Measurements from ENCODE around the gene TIFAB.

The TIFAB gene

DNA sequence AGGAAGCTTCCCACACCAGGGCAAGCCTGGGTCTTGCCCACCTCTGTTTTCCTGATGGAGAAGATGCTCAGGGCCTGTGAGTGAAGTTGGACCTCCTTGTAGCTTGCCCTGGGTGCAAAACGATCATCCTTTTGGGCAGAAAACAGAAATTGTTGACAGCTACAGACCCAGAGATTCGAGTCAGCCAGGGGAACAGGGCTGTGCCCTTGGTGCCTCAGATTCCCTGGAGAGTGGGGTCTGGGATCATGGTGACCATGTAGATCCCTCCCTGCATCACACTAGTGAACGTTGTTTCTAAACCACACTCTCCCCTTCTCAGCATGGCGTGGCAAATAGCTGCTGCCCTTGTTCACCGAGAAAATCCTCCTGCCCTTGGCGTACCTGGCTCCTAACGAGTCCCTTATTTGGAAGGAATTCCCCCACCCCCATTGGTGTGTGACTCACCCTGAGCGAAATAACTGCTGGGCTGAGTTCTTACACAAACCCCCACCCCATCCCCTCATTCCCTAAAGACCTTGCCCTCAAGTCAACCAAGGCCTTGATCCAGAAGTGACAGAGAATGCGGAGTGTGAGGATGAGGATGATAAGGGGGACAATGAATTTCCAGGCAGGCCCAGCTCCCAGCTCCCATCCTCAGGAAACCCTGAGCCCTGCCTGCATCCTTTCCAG lies 3.9 kb downstream of the TIFAB start:
- Histone ChIP-seq H2BK5ac (ENCODE audit: low read depth, low read length, poor library complexity) (no peak overlapping the region), H3K4me2 (ENCODE audit: low read length) (no peak overlapping the region), H3K79me2 (ENCODE audit: control insufficient read depth, insufficient read depth, low read length, poor library complexity) (no peaks in the 10 kb centered on the region)

GRCh38 chr5:135447298-135447929 lies 4.7 kb downstream of the TIFAB start, which contains the start of gene DCANP1:
Gene DCANP1, minus strand, starts transcription at chr5:135447348. Its CDS starts 240 bp downstream, at chr5:135447108.
- Histone ChIP-seq H3K79me1 (ENCODE audit: low read length) (peaks cover 3% of the 10 kb centered on the region), H3K27me3 (ENCODE audit: insufficient read depth, low read length) (no peaks in the 10 kb centered on the region), H2BK120ac (ENCODE audit: insufficient read depth, low read length, poor library complexity) (no peak within 1 kb of the TSS), H2AFZ (ENCODE audit: insufficient read depth, low read length, poor library complexity) (no peak within 1 kb of the TSS), H3K4me3 (ENCODE audit: low read depth, low read length) (no peak within 1 kb of the TSS), H2BK12ac (ENCODE audit: low read length) (peak within 1 kb of the TSS; percentile 13), H3K18ac (ENCODE audit: low read length) (no peak within 1 kb of the TSS), H2BK5ac (ENCODE audit: low read depth, low read length, poor library complexity) (no peak within 1 kb of the TSS), H4K8ac (ENCODE audit: low read depth, low read length) (no peak within 1 kb of the TSS), H3K79me2 (ENCODE audit: control insufficient read depth, insufficient read depth, low read length, poor library complexity) (no peaks in the 10 kb centered on the region), H3K14ac (ENCODE audit: low read length) (no peak within 1 kb of the TSS), H3K9me3 (ENCODE audit: insufficient read depth, low read depth, low read length) (no peaks in the 10 kb centered on the region), H4K12ac (ENCODE audit: low read depth, low read length) (no peak within 1 kb of the TSS), H3K4me2 (ENCODE audit: low read length) (no peak within 1 kb of the TSS), H3K27ac (ENCODE audit: low read depth, low read length) (no peak within 1 kb of the TSS), H3K9ac (ENCODE audit: low read length) (no peak within 1 kb of the TSS), H4K91ac (ENCODE audit: low read depth, low read length) (no peak within 1 kb of the TSS), H3K36me3 (ENCODE audit: control insufficient read depth in 1 of 2, insufficient read depth in 2 of 2, low read length in 2 of 2) (no peaks in the 10 kb centered on the region), H3K23ac (ENCODE audit: low read length) (no peak within 1 kb of the TSS), H3K4ac (ENCODE audit: low read depth, low read length) (no peak within 1 kb of the TSS), H2AK5ac (ENCODE audit: low read length) (no peak within 1 kb of the TSS), H3K4me1 (ENCODE audit: control insufficient read depth in 1 of 2, insufficient read depth in 2 of 2, low read length in 2 of 2) (peaks cover 21 to 30% of the 10 kb centered on the region in 2 experiments)
- WGBS (ENCODE audit: extremely low coverage, insufficient coverage, insufficient read length) = no CpG with 5 or more reads among the region's 5 CpGs
- DNase-seq = no peak

More for the DNA sequence above, 3.9 kb downstream of the TIFAB start:
- peaks cover 20 to 26% of the 10 kb centered on the region in 2 experiments for H3K4me1 ChIP-seq (ENCODE audit: control insufficient read depth in 1 of 2, insufficient read depth in 2 of 2, low read length in 2 of 2)
- no peak overlapping the region for H3K9ac ChIP-seq (ENCODE audit: low read length)
- no peak overlapping the region for H3K18ac ChIP-seq (ENCODE audit: low read length)
- H2AK5ac ChIP-seq (ENCODE audit: low read length) = no peak overlapping the region
- no peak overlapping the region for H4K8ac ChIP-seq (ENCODE audit: low read depth, low read length)
- no peak overlapping the region for H3K4me3 ChIP-seq (ENCODE audit: low read depth, low read length)
- no peak overlapping the region for H3K23ac ChIP-seq (ENCODE audit: low read length)
- H2BK12ac ChIP-seq (ENCODE audit: low read length) = peak overlapping the region; percentile 13
- no peaks in the 10 kb centered on the region for H3K36me3 ChIP-seq (ENCODE audit: control insufficient read depth in 1 of 2, insufficient read depth in 2 of 2, low read length in 2 of 2)
- no peak overlapping the region for H2AFZ ChIP-seq (ENCODE audit: insufficient read depth, low read length, poor library complexity)
- H4K12ac ChIP-seq (ENCODE audit: low read depth, low read length) = no peak overlapping the region
- no peaks in the 10 kb centered on the region for H3K9me3 ChIP-seq (ENCODE audit: insufficient read depth, low read depth, low read length)
- DNase-seq = peak in 1 of 2 donors; percentile 26
- H3K27ac ChIP-seq (ENCODE audit: low read depth, low read length) = no peak overlapping the region
- no CpG with 5 or more reads among the region's 9 CpGs for WGBS (ENCODE audit: extremely low coverage, insufficient coverage, insufficient read length)
- H4K91ac ChIP-seq (ENCODE audit: low read depth, low read length) = no peak overlapping the region
- H3K14ac ChIP-seq (ENCODE audit: low read length) = no peak overlapping the region
- H3K79me1 ChIP-seq (ENCODE audit: low read length) = peaks cover 3% of the 10 kb centered on the region
- no peak overlapping the region for H3K4ac ChIP-seq (ENCODE audit: low read depth, low read length)
- H3K27me3 ChIP-seq (ENCODE audit: insufficient read depth, low read length) = no peaks in the 10 kb centered on the region
- no peak overlapping the region for H2BK120ac ChIP-seq (ENCODE audit: insufficient read depth, low read length, poor library complexity)

DNA sequence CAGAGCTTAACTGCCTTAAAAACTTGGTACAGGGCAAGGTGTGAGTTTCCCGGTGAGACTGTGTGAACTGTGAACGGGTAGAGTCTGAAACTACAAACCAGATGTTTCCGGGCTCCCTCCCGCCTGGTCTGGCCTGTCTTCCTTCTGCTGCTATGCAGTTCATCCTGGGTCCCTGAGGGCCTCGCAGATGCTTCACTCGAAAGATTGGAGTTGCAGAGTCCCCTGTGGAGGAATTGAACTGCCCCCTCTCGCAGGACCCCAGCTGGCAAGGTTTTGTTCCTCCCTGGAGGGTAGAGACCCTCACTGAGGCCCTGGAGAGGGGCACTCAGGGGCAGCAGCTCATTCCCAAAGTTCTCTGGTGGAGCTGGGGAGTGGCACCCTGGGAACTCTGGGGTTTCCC lies 5.5 kb downstream of the TIFAB start:
- no peak overlapping the region for H2BK5ac ChIP-seq (ENCODE audit: low read depth, low read length, poor library complexity)
- H4K8ac ChIP-seq (ENCODE audit: low read depth, low read length) = no peak overlapping the region
- no peak overlapping the region for H2BK12ac ChIP-seq (ENCODE audit: low read length)
- H3K4me1 ChIP-seq (ENCODE audit: control insufficient read depth in 1 of 2, insufficient read depth in 2 of 2, low read length in 2 of 2) = peaks cover 21 to 30% of the 10 kb centered on the region in 2 experiments
- no peak overlapping the region for H3K4ac ChIP-seq (ENCODE audit: low read depth, low read length)
- H3K79me1 ChIP-seq (ENCODE audit: low read length) = peaks cover 3% of the 10 kb centered on the region
- no peak overlapping the region for H2AFZ ChIP-seq (ENCODE audit: insufficient read depth, low read length, poor library complexity)
- no peaks in the 10 kb centered on the region for H3K36me3 ChIP-seq (ENCODE audit: control insufficient read depth in 1 of 2, insufficient read depth in 2 of 2, low read length in 2 of 2)
- H4K12ac ChIP-seq (ENCODE audit: low read depth, low read length) = no peak overlapping the region
- H2BK120ac ChIP-seq (ENCODE audit: insufficient read depth, low read length, poor library complexity) = no peak overlapping the region
- no peak overlapping the region for H3K4me2 ChIP-seq (ENCODE audit: low read length)
- H3K9ac ChIP-seq (ENCODE audit: low read length) = no peak overlapping the region
- no peak overlapping the region for H3K14ac ChIP-seq (ENCODE audit: low read length)
- H3K23ac ChIP-seq (ENCODE audit: low read length) = no peak overlapping the region
- no peak overlapping the region for H3K18ac ChIP-seq (ENCODE audit: low read length)
- WGBS (ENCODE audit: extremely low coverage, insufficient coverage, insufficient read length) = no CpG with 5 or more reads among the region's 7 CpGs
- no peaks in the 10 kb centered on the region for H3K9me3 ChIP-seq (ENCODE audit: insufficient read depth, low read depth, low read length)
- no peaks in the 10 kb centered on the region for H3K27me3 ChIP-seq (ENCODE audit: insufficient read depth, low read length)
- H4K91ac ChIP-seq (ENCODE audit: low read depth, low read length) = no peak overlapping the region
- H2AK5ac ChIP-seq (ENCODE audit: low read length) = no peak overlapping the region
- H3K4me3 ChIP-seq (ENCODE audit: low read depth, low read length) = no peak overlapping the region
- H3K27ac ChIP-seq (ENCODE audit: low read depth, low read length) = no peak overlapping the region
- H3K79me2 ChIP-seq (ENCODE audit: control insufficient read depth, insufficient read depth, low read length, poor library complexity) = no peaks in the 10 kb centered on the region
- no peak for DNase-seq

DNA sequence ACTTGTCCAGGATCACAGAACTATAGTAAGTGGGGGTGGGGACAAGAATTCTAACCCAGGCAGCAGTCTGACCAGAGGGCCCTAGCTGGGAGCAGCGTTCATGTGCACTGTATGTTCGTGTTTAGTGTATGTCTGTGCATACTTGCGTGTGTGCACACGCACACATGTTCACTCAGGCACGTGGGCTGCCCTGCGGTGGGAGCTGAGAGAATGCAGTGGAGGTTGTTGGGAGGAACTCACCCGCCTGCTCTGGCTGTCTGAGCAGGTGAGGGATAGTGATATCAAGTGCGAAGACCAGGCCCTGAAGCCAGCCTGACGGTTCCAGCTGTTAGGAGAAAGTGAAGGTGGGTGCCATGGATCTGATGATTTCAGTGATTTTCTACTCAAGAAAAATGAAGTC lies 5.9 kb downstream of the TIFAB start:
- H2BK120ac ChIP-seq (ENCODE audit: insufficient read depth, low read length, poor library complexity) = no peak overlapping the region
- WGBS (ENCODE audit: extremely low coverage, insufficient coverage, insufficient read length) = no CpG with 5 or more reads among the region's 9 CpGs
- H2AFZ ChIP-seq (ENCODE audit: insufficient read depth, low read length, poor library complexity) = no peak overlapping the region

More for the DNA sequence above, 5.9 kb downstream of the TIFAB start:
- no peak overlapping the region for H3K18ac ChIP-seq (ENCODE audit: low read length)
- H4K8ac ChIP-seq (ENCODE audit: low read depth, low read length) = no peak overlapping the region
- no peak overlapping the region for H4K12ac ChIP-seq (ENCODE audit: low read depth, low read length)
- no peak overlapping the region for H2BK5ac ChIP-seq (ENCODE audit: low read depth, low read length, poor library complexity)
- no peak overlapping the region for H3K4me3 ChIP-seq (ENCODE audit: low read depth, low read length)
- no peaks in the 10 kb centered on the region for H3K9me3 ChIP-seq (ENCODE audit: insufficient read depth, low read depth, low read length)
- no peak overlapping the region for H3K4me2 ChIP-seq (ENCODE audit: low read length)
- no peak overlapping the region for H2AK5ac ChIP-seq (ENCODE audit: low read length)
- no peak overlapping the region for H3K9ac ChIP-seq (ENCODE audit: low read length)
- DNase-seq = no peak
- H2BK12ac ChIP-seq (ENCODE audit: low read length) = no peak overlapping the region
- H3K36me3 ChIP-seq (ENCODE audit: control insufficient read depth in 1 of 2, insufficient read depth in 2 of 2, low read length in 2 of 2) = no peaks in the 10 kb centered on the region
- H3K27me3 ChIP-seq (ENCODE audit: insufficient read depth, low read length) = no peaks in the 10 kb centered on the region
- no peak overlapping the region for H3K14ac ChIP-seq (ENCODE audit: low read length)
- H3K4me1 ChIP-seq (ENCODE audit: control insufficient read depth in 1 of 2, insufficient read depth in 2 of 2, low read length in 2 of 2) = peaks cover 21 to 30% of the 10 kb centered on the region in 2 experiments
- H4K91ac ChIP-seq (ENCODE audit: low read depth, low read length) = no peak overlapping the region
- H3K79me1 ChIP-seq (ENCODE audit: low read length) = peaks cover 3% of the 10 kb centered on the region
- H3K23ac ChIP-seq (ENCODE audit: low read length) = no peak overlapping the region
- H3K27ac ChIP-seq (ENCODE audit: low read depth, low read length) = no peak overlapping the region
- no peak overlapping the region for H3K4ac ChIP-seq (ENCODE audit: low read depth, low read length)
- no peaks in the 10 kb centered on the region for H3K79me2 ChIP-seq (ENCODE audit: control insufficient read depth, insufficient read depth, low read length, poor library complexity)
